SH-SY5Y (cell line): Measurements from ENCODE around the gene TMIE.

Source experiments
- GATA2 ChIP-seq: IDR thresholded peaks from 2 replicates; pipeline ENCODE4 v1.6.1; 2011; ENCODE audit warnings: mild to moderate bottlenecking, low read depth, low read length
- GATA3 ChIP-seq: IDR thresholded peaks from 2 replicates; pipeline ENCODE4 v1.6.1; 2011; ENCODE audit warnings: low read depth, mild to moderate bottlenecking, low read length, moderate library complexity

The TMIE gene

GRCh38 chr3:46674031-46674845 lies 27.0 kb upstream of the TMIE start:
- TF ChIP-seq GATA2, result no peak
- TF ChIP-seq GATA3, result no peak

- TF ChIP-seq GATA2 (no peak), GATA3 (no peak)
Measured at GRCh38 chr3:46675426-46675825, 25.8 kb upstream of the TMIE start.

GRCh38 chr3:46675843-46676567 lies 25.2 kb upstream of the TMIE start:
- no peak for TF ChIP-seq GATA3
- no peak for TF ChIP-seq GATA2

- no peak for TF ChIP-seq GATA3
- no peak for TF ChIP-seq GATA2
Measured at GRCh38 chr3:46676601-46677410, 24.4 kb upstream of the TMIE start.

GRCh38 chr3:46677411-46677726 lies 23.8 kb upstream of the TMIE start:
- no peak for TF ChIP-seq GATA3
- no peak for TF ChIP-seq GATA2

- TF ChIP-seq GATA3 (no peak), GATA2 (no peak)
Measured at GRCh38 chr3:46678280-46678679, 22.9 kb upstream of the TMIE start.

- no peak for TF ChIP-seq GATA2
- TF ChIP-seq GATA3, result no peak
Measured at GRCh38 chr3:46679681-46680080, 21.5 kb upstream of the TMIE start.

GRCh38 chr3:46680298-46680826 lies 20.8 kb upstream of the TMIE start:
- TF ChIP-seq GATA3, result no peak
- TF ChIP-seq GATA2, result no peak

- TF ChIP-seq GATA2 (no peak), GATA3 (no peak)
Measured at GRCh38 chr3:46681387-46681786, 19.8 kb upstream of the TMIE start.

- TF ChIP-seq GATA3 (no peak), GATA2 (no peak)
Measured at GRCh38 chr3:46681856-46682540, 19.2 kb upstream of the TMIE start.

GRCh38 chr3:46682974-46683373 lies 18.2 kb upstream of the TMIE start:
- no peak for TF ChIP-seq GATA3
- TF ChIP-seq GATA2, result no peak

- TF ChIP-seq GATA2 (no peak), GATA3 (no peak)
Measured at GRCh38 chr3:46684891-46685290, 16.3 kb upstream of the TMIE start.

- TF ChIP-seq GATA2, result no peak
- no peak for TF ChIP-seq GATA3
Measured at GRCh38 chr3:46685446-46685845, 15.7 kb upstream of the TMIE start.

GRCh38 chr3:46690798-46691197 lies 10.4 kb upstream of the TMIE start:
- TF ChIP-seq GATA2 (no peak), GATA3 (no peak)
